CD4-positive, alpha-beta T cell treated with Interleukin-6 for 4 hours (primary cell): Measurements from ENCODE around the gene ABLIM1.

Experiments
- DNase-seq: peaks from one replicate; pipeline ENCODE4 v3.0.0-alpha.2; 2020; ENCODE audit warnings: mixed read lengths

Gene ABLIM1

DNA sequence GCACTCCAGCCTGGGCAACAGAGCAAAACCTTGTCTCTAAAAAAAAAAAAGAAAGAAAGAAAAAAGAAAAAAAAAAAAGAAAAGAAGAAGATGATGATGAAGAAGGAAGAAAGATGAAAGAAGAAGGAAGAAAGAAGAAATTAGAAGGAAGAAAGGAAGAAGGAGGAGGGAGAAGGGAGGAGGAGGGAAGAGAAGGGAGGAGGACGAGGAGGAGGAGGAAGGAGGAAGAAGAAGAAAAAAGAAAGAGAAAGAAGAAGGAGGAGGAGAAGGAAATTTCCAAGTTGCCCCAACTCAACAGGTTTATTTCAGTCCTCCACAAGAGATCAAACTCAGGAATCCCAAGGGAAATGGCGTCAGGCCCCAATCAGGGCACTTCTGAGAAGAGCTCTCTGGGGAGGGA, 115.7 kb downstream of the ABLIM1 start:
- DNase-seq = no peak

DNA sequence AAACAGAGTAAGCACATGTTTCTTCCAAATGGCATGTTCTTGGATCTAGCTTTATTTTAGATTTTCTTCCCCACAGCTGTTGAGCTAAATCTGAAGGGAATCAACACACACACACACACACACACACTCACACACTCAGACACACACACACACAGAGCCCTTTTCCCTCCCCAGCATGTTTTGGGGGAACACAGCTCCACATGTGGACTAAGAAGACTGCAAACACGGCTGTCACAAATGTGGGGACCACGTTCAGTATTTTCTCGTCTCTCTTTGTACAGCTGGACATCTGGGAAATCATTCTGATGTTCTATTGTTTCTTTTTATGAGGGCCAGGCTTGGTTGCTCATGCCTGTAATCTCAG, 116.3 kb downstream of the ABLIM1 start:
- DNase-seq = no peak

DNA sequence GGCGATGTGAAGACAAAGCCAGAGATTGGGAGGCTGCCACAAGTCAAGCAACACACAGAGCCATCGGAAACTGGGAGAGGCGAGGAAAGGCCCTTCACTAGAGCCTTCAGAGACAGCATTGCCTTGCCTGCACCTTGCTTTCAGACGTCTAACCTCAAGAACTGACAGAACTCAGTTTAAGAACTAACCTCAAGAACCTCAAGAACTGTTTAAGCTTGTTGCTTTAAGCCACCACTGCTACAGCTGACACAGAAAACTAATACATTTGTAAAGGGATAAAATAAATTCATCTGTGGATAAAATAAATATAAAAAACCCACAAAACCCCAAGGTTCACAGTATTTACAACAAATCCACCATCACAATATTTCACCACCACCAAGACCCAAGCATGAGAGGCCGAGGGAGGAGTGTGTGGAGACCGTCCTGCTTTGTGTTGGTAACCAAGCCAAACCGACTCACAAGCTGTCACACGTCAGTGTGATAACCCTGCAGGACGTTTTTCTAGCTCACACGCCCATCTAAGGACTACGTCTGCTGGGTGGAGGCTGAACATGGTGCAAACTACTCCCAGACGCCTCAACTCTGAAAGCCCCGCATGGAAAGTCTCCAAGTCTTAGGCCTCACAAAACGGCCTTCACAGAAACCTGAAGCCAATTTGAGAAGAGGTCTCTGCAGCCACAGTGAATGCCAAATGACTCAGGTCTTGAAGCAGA, 116.8 kb downstream of the ABLIM1 start:
- DNase-seq = peak; percentile 81

DNA sequence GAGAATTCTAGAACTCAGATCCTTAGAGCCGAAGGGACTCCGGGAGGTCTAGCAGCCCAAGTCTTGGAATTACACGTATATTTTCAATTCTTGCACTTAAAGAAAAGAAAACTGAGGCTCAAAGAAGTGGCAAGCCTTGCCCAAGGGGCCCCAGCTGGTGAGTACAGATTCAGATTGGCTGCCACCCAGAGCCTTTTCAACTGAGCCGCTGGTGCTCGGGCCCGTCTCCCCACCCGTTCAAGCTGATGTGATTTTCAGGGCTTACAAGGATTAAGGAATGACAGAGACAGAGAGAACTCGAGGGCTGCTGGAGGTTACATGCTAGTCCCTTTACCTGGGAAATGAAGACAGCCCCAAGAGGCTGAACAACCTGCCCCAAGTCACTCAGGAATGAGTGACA, 117.8 kb downstream of the ABLIM1 start:
- DNase-seq = no peak

DNA sequence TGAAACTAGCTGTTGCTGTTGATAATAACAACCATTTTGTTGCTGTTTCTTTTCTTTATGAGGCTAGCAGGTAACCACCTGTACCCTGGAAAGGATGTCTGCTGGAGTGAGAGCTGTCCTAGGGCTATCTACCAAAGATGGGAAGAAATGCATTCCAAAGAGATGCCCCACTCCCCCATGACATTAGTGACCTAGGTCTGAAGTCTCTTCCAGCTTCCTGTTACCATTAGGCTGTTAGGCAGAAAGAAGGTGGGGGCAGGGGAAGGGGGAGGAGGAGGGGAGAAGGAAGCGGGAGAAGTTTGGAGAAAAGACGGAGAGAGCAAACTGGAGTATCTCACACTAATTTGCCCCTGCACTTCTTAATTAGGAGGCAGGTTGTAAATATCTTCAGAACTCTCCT, 118.5 kb downstream of the ABLIM1 start:
- no peak for DNase-seq

DNA sequence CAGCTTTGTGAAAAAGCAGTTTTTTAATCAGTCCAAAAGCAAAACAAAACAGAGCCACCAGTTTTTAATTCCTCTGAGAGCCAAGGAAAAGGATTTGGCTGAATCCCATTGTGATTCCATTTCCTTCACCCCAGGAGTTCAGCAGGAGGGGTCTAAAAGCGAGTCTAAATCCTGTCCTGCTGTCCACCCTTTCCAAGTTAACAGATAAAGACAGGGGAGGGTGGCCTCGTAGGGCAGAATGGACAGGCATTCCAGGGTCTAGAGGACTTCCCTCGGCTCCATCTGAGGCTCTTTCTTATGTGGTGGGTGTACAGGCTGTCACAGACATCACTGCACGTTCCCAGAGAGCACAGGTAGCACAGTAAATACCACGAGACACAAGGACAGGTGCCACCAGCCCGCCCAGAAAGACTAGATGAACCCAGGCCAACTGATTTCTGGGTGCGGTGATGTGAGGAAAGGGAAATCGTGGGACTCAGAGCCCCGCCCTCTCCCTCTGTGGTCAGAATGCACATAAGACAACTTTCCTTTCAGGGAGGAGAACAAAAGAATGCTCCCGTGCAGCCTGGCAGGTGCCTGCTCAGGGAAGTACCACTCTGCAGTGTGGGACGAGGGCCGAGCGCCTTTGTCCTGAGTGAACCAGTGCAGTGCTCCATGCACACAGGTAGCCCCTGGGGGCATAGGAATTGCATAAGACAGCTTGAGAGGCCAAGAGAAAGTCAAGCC, 119.7 kb downstream of the ABLIM1 start:
- peak; percentile 83 for DNase-seq

DNA sequence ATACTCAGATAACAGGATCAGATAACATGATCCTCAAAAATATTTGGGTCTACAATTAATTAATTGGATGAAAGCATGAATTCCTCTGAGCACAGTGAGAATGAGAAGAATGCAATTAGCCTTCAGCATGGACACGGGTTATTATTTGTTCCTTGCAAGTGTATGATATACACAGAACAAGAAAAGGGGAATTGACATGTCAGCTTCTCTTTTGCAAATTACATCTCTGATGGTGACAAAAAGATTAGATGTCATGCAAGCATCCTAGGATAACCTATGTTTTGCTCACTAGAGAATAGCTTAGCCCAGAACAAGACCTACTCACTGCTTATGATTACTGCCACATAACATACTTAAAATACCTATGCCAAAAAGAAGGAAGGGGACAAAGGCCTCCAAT, 120.3 kb downstream of the ABLIM1 start:
- DNase-seq = no peak

DNA sequence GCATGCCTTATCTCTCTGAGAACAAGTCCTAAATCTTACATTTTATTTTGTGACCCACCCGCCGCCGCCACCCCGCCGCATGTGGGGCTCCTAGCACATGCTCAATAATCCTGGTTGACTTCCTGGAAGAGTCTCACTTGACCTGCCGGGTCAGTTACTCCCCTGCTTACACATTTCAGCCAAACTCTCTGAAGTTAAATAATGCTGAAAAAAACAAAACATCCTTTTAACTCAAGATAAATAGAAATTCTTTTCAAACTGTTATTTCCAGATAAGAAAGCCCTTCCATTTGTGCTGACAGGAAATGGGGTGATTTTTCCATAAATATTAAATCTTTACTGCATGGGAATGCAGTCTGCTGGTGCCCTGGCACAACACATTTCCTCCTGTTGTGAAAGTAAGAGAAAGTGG, 123.5 kb downstream of the ABLIM1 start:
- no peak for DNase-seq

DNA sequence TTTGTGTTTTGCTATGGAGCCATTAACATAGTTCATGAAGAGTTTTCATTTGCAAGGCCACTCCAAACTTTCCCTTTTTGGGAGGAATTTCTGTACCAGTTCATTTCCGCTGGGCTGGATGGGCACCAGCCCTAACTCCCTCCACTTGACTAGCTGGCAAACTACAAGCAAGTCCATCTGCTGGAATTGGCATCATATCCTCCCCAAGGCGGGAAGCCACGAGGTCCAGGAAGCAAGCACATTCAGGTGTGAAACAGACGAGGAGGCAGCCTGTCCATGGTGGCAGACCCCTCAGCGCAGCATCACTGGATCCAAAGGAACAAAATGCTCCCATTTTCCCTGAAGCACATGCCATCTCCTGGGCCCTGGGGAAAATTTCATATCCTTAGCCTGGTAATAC, 125.8 kb downstream of the ABLIM1 start:
- DNase-seq = no peak

DNA sequence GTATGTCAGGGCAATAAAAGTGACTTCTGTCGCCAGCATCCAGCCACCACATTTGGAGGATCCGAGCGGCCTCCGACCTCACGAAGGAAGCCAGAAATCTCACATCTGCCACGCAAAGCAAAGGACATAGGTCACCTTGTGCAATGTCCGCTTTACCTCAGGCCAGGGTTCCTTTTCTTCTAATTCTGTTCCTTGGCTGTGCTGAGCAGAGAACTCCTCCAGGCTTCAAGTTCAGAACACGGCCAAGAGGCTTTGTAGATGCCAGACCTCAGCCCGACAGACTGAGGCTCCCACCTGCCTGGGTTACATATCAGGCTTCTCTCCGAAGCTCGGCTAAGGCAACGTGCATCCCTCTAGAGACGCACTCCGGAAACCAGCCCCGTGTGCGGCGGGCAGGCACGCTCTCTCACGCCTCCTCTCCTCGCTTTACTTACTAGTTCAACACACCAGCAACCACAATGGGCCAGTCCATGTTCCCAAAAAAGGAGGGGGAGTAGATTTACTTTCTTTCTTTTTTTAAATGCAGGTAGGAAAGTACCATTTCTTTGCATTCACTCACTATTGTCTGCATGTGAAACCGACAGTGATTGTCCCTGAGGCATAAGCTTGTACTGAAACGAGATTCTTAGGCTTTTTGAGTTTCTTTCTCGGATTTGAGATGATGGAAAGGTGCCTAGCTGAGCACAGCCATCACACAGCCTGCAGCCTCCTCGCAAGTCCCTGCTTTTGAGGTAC, 131.4 kb downstream of the ABLIM1 start:
- peak; percentile 94 for DNase-seq

DNA sequence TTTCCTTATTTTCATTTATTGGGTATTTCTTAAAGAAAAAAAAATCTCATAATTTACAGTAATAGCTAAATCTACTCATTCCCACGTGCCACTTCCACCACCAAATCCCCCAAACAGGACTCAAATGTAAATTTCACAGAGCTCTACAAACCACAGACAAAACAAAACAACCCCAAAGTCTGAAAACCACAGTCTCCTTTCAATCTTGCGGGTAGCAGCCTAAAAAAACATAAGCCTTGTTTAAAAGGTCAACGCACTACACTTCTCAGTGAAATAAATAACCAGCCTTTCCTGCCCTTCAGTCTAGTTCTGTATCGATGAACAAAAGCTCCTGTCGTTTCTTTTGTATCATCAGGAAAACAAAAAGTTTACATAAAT, 132.0 kb downstream of the ABLIM1 start:
- DNase-seq = peak; percentile 62

DNA sequence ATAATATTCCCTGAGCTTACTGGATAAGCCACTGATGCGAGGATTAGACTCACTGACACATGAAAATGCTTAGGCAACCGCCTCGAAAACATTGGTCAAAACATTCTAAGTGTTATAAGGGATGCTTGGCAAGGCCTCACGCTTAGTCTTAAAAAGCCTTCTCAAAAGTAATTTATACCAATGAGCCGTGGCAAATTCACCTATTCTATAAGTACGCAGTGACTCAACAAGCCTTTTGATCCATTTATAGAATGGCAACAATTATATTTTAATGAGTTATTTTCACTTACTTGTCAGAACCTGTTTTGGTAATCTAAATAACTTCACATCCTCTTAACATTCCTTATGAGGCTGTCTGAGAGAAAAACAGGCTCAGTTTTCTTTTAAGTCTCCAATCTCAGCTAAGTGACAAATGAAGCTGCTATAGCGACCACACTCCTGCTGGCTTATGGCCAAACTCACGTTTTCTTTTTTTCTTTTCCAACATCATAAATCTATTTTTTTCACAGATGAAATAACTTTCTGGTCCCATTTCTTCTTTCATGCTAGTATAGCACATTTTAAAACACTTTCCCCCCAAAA, 132.6 kb downstream of the ABLIM1 start:
- peak; percentile 59 for DNase-seq

DNA sequence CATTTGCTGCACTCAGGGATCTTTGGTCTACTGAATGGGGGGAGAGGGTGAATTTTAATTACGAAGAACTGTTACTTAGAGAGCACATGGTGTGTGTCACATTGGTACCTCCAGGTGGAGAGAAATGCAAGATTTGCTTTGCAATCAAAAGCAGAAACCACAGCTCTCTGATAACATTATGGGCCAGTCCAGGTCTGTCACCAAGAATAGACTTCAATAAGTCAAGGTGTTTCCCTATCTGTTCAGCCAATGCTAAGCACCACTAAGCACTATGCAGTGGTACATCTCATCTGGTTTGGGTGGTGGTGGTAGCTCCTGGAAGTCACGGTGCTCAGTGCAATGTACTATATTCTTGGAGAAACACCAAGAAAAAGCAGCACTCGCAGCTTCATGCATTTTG, 134.2 kb downstream of the ABLIM1 start:
- no peak for DNase-seq

DNA sequence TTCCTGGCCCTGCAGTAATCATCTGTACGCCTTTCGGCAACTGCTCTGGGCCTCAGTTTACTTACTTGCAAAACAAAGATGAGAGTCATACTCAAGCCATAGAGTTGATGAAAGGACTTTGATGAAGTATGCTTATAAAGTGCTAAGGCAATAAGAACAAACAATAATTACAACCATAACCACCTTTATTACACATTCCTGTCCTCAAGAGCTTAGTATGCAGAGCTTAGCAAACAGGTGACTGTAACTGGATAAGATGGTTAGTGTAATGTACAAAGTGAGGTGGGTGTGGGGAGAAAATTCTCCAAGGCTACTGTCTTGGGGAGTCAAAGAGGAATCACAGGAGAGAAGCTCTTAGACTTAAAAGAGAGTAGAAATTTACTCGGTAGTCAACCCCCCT, 136.8 kb downstream of the ABLIM1 start:
- DNase-seq = no peak

DNA sequence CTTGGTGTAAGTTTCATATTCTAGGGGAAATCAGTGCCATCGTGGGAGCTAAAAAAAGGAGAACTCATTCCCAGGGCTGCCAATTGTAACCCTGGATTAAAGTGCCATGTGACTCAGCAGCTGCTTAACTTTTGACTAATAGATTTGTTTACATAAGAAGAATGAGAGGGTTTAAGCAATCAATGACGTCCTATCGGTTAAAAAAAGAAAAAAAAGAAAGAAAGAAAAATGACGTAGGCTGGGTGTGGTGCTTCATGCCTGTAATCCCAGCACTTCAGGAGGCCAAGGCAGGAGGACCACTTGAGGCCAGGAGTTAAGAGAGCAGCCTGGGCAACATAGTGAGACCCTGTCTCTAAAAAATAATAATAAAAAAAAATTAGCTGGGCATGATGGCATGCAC, 137.6 kb downstream of the ABLIM1 start:
- DNase-seq = no peak

DNA sequence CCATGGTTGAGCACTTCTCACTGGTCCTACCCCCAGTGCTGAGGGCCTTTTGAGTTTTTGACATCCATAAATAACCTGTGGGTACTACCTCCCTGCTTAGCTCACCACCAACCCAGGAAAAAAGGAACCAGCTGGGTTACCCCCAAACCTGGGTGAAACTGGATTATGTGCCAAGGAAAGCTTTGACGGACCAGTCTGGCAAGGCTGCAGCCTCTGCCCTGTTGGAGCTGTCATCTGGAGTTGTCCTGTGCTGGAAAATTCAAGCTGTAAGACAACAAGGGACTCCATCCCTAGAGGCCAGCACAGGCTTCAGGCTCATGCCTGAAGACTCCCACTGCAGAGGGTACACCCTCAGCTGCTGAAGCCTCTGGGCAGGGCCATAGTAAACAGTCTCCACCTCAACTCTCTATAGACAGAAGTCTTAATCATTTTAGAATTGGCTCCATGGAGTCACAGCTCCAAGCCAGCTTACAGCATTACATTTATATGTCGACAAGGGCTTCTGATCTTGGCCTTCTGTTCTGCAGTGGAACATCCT, 138.2 kb downstream of the ABLIM1 start:
- peak; percentile 26 for DNase-seq

DNA sequence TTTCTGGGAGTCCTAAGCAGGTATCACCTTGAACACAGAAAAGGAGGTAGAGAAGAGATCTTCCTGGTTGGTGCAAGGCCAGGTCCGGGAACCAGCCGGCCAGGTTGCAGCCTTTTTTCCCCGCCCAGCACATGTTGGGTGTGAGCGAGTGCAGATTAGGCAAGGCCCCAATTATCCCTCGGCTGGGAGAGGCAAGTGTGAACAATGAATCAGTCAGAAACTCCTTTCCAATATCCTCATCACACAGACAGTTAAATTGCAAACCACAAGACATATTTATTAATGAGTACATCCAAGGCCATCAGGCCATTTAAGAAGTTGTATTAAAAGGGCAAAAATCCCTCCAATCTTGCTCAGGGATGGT, 138.8 kb downstream of the ABLIM1 start:
- DNase-seq = no peak

DNA sequence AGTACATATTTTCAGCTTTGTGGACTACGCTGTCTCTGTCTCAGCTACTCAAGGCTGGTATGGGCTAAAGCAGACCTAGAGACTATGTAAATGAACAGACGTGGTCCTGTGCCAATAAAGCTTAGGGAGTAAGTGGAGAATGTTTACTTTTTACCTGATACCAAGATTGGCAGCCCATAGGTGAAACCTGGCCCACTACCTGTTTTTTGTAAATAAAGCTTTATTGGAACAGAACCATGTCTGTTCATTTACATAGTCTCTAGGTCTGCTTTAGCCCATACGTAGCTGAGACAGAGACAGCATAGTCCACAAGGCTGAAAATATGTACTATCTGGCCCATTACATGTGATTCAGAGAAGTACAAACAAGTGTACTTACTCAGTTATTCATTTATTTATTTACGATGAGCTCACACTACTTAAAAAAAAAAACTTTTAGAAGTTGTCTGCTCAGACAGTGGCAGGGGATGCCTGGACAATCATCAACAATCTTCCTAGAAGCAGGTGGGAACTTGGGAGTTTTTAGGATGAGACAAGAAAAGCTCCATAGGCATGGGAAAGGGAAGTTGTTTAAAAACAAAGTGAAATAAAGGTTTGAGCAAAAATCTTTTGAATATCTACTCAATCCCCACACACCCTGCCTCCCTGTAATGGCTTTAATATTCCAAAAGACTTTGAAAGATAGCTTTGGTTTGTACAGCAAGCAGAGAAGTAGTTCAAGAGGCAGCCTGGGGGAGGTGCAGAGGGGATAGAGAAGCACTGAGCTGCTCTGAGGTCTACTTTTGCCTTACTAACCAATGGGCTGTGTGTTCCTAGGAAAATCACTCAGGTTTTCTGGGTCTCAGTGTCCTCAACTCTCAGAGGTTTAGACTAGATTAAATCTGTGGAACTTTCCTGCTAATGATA, 139.4 kb downstream of the ABLIM1 start:
- DNase-seq = no peak

DNA sequence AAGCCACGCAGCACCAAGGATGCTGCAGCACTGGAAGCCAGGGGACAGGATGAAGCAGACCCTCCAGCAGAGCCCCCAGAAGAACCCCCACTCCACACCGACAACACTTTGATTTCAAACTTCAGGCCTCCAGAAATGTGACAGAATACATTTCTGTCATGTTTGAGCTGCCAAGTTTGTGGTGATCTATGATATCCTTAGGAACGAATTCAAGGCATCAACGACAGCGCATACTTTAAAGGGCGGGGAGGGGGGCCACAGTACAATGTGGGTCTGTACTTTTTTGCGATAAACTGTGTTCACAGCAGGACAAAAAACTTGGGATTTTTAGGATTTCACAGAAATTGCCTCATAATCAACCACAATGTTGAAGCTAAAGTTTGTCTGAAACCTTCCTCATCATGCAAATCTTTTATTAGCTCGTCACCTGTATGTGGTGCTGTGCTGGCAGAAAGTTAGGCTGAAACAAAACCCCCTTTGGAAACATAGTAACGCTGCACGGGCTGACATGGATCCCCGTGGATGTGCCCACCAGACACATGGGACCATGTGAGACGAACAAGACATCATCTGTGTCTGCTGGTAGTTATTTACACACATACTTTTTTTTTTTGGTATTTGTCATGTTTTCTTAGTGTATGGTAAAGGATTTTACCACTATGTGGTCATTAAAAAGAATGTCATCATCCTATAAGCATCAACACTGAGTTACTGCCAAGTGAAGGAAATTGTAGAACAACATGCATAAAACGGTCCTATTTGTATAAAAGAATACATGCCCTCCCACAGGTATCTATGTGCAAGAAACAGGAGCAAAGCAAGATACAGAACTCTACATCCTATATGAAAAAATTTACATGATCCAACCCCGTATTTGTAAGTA, 140.5 kb downstream of the ABLIM1 start:
- DNase-seq = no peak

DNA sequence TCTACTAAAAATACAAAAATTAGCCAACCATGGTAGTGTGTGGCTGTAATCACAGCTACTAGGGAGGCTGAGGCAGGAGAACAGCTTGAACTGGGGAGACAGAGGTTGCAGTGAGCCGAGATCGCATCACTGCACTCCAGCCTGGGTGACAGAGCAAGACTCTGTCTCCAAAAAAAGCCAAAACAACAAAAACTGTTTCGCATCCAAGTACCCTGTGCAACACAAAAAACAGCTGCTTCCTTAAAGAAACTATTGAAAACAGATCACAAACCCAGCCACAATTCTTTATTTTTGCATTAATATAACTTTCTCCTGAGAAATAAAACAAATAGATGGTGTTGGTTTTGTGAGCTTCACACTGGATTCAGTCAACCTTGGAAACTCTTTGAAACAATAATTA, 141.7 kb downstream of the ABLIM1 start:
- DNase-seq = no peak

DNA sequence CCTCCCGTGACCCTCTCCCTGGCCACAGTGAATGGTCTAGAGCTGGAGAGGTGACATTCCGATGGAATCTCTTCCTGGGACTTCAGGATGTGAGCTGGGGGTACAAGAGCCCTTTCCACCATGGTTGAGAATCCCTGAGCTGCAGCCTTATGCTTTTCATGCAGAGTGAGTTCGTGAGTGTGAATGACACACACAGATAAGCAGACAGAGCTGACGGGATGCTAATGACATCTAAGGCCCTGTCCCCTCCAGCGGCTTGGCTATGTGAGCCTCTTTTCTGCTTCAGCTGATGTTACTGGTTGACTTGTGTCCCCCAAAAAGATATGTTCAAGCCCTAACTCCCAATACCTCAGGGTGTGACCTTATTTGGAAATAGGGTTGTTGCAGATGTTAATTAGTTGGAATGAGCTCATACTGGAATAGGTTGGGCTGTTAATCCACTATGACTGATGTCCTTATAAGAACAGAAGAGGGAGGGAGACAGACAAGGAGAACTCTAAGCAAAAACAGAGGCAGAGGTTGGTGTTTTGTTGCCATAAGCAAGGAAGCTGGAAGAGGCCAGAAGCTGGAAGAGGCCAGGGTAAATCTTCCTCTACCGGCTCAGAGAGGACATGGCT, 142.7 kb downstream of the ABLIM1 start:
- DNase-seq = peak; percentile 26
